GM12872 (cell line): ENCODE data around the gene SLFN13.

Experiments used
- TF ChIP-seq, protein P1 (sequence below): IDR thresholded peaks from 3 replicates; pipeline ENCODE4 v1.5.1; 2011; ENCODE audit warnings: low read depth, mild to moderate bottlenecking, low read length, moderate library complexity; ENCODE audit not compliant: insufficient read depth

The SLFN13 gene, protein sequence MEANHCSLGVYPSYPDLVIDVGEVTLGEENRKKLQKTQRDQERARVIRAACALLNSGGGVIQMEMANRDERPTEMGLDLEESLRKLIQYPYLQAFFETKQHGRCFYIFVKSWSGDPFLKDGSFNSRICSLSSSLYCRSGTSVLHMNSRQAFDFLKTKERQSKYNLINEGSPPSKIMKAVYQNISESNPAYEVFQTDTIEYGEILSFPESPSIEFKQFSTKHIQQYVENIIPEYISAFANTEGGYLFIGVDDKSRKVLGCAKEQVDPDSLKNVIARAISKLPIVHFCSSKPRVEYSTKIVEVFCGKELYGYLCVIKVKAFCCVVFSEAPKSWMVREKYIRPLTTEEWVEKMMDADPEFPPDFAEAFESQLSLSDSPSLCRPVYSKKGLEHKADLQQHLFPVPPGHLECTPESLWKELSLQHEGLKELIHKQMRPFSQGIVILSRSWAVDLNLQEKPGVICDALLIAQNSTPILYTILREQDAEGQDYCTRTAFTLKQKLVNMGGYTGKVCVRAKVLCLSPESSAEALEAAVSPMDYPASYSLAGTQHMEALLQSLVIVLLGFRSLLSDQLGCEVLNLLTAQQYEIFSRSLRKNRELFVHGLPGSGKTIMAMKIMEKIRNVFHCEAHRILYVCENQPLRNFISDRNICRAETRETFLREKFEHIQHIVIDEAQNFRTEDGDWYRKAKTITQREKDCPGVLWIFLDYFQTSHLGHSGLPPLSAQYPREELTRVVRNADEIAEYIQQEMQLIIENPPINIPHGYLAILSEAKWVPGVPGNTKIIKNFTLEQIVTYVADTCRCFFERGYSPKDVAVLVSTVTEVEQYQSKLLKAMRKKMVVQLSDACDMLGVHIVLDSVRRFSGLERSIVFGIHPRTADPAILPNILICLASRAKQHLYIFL

DNA sequence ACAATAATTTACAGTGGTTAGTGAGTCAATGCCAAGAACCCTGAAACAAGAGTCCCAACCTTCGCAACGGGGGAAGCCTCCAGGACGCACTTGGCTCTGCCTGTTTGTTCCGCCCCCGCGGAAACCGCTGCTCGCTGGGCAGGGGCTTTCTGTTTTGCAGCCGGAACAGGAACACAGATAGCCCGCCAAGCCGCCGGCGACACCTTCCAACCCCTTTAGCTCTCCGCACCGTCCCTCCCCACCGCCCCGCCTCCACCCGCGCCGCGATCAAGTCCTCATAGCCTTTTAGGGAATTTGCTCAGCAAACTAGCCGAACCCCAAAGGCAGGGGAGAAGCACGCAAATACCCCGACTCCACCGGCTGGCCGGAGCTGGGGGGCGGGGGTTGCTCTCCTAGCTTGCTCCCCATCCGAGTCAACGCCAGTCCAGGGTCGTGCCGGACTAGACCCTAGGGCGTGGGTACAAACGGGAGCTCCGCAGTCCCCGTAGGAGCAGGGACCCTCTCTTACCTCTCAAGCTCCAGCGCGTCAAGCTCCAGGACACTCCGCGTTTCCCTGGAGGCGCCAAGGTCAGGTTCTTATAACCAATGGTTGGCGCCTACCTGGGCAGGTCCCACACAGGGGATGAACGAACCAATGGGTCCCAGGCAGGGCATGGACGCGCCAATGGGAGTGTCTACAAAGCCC, at the start of gene SLFN13:
Gene SLFN13, minus strand, starts transcription at position 553 of the 685 bp plus-strand sequence. CDS start 3,086 bp downstream, outside the sequence.
- TF ChIP-seq, protein P1, sequence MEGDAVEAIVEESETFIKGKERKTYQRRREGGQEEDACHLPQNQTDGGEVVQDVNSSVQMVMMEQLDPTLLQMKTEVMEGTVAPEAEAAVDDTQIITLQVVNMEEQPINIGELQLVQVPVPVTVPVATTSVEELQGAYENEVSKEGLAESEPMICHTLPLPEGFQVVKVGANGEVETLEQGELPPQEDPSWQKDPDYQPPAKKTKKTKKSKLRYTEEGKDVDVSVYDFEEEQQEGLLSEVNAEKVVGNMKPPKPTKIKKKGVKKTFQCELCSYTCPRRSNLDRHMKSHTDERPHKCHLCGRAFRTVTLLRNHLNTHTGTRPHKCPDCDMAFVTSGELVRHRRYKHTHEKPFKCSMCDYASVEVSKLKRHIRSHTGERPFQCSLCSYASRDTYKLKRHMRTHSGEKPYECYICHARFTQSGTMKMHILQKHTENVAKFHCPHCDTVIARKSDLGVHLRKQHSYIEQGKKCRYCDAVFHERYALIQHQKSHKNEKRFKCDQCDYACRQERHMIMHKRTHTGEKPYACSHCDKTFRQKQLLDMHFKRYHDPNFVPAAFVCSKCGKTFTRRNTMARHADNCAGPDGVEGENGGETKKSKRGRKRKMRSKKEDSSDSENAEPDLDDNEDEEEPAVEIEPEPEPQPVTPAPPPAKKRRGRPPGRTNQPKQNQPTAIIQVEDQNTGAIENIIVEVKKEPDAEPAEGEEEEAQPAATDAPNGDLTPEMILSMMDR, result no peak

DNA sequence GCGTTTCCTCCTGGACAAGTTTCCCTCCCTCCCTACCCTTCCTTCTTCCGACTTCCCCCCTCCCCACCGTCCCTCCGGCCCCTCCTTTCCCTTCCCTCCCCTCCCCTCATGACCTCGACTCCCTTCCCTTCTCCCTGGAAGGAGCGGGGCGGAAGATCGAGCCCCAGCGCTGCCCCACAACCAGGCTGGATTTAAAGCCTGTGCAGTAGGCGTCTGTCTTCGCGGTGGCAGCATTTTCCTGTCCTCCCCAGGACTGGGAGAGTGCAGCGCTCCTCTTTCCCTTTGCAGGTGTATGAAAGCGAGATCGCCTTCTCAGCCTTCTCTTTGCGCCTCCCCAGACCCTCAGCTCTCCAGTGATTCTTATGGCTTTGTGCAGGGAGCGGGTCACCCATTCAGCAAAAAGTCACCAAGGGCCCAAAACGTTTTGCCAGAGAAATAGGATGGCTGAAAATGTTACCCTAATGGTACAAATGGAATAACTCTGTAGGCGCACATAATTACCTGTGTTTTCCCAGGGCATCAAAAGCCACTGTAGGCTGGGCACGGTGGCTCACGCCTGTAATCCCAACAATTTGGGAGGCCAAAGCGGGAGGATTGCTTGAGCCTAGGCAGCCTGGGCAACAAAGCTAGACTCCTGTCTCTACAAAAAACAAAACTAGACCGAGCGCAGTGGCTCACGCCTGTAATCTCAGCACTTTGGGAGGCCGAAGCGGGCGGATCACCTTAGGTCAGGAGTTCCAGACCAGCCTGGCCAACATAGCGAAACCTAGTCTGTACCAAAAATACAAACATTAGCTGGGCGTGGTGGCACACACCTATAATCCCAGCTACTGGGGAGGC, 48.1 kb upstream of the SLFN13 start:
- TF ChIP-seq, protein P1, result no peak

DNA sequence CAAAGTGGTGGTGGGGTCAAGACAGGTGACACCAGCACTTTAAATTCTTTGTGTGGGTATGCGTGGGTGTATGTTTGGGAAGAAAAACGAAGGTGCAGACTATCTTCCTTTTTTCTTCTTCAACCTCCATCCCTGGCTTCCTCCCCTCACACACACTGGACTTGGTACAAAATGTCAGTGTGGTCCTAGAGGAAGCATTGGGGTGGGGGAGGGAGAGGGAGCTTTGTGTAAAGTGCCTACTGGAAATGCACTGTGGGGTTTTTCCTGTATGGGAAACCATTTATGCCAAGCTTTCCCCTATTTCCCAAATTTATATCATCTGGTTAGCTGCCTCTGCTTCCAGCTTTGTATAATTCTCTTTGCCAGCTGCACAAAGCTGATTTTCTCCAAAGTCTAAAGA, 44.5 kb upstream of the SLFN13 start:
- TF ChIP-seq, protein P1, result no peak

DNA sequence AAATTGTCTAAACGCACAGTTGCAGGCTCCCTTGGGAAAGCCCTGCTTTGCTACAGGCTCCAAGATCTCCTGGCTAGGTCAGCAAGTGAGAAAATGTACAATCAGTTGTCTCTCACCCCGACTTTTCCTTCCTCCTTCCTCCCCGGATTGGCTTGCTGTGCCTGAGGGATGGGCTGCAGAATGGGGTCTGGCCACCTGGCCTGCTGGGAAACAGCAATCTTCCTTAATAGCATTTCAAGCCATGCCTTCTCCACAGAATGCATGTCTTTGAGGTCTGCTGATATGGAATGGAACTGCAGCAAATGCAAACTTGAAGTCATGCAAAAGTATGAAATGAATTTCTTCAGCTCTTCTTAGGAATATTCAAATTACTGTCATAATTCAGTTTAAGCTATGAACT, 42.9 kb upstream of the SLFN13 start:
- TF ChIP-seq, protein P1, result no peak

DNA sequence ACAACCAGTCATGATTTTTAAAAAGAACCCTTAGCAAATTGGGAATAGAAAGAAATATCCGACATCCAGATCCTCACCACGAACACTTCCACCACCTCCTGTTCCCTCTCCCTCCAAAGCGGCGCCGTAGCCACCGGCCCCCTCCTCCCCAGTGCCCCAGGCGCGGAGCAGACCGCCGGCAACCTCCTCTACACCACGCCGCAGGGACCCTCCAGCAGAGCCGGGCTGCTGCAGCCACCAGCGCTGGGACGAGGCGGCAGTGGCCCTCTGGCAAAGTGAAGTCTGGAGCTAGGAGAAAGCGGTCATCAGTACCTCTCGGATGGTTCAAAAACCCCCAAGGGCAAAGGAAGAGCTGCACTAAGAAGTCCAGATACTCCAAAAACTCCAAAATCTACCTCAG, 41.4 kb upstream of the SLFN13 start:
- TF ChIP-seq, protein P1, result no peak

DNA sequence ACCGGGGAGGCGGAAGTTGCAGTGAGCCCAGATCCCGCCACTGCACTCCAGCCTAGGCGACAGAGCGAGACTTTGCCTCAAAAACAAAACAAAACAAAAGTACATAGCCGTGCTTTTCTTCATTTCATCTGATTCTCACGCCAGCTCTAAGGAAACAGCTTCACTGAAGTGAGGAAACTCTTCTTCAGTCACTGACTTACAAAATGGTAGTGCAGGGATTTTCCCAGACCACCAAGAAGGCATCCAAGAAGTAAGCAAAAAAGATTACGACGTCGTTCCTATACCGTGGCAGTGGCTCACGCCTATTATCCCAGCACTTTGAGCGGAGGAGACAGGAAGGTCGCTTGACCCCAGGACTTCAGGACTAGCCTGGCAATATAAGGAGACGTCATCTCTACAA, 40.4 kb upstream of the SLFN13 start:
- TF ChIP-seq, protein P1, result no peak
